DMS153 treated with DMSO at 0.1 percent for 48 hours (cell line): ENCODE data around the gene KCNQ1.
"Not testable (repeated sequence)": the region's sequence is repeated elsewhere in the genome, so short reads cannot be mapped to it uniquely, and the experiment has no call there.

Source experiments
- DNase-seq: peaks from one replicate; lab custom pipeline; 2025; ENCODE audit not compliant: unreplicated experiment; lab: John Stamatoyannopoulos, UW

KCNQ1 gene

DNA sequence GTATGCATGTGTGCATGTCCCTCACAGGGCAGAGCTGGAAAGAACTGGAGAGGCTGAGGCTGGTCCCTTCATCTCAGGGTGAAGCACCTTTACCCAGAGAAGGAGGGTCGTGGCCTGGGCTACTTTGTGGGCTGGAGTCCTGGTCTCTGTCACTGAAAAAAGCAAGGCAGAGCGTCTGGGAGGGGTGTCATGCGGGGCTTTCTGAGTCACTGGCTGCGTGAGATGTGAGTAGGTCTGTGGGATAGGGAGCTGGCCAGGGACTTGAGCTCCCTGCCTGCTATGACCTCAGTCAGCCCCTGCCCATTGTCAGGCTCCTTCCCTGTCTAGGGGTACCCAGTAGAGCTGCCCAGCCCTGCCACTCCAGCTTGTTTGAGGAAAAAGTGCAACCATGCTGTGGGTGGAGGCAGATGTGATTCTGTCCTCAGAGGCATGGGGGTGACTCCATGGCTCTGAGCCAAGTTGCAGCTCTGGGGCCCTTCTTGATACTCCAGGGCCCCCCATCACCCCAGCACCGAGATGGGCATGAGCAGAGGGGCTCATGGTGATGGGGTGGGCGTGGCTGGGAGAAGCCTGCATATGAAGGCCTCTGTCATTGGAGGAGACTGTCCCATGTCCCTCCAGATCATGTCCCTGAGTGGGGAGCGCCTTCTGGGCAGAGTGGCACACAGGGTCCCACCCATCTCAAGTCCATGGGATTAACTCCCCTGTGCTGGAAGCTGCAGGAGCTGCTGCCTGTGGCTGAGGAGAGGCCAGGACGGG is 27.8 kb downstream of the KCNQ1 start:
- DNase-seq: no peak

DNA sequence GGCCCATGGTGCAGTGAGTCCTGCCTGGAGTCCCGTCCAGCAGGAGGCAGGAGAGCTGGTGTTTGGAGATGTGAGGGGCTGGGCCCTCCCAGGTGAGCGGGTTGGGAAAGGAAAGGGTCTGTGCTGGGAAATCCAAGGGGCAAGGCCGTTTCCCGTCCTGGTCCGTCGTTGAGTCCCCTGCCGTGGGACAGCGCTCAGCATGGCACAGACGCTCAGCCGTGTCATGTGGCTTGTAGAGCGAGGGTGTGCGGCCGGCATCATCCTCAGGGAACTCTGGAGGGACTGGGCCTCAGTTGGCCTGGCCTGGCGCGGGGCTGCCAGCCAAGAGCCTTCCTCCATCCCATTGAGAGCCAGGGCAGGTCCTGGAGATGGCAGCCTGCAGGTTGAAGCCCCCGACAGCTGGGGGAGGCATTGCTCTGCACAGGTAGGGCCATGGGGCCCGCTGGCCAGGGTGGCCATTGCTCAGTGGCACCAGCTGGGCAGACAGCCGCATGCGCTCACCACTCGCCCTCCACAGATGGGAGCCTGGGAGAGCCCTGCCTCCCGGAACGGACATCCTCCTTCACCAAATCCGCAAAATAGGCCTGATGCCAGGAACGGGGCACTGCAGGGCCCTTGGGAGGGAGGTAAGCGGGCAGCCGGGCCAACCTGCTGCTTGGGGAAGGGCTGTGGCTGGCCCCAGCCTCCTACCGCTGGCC is 28.7 kb downstream of the KCNQ1 start:
- DNase-seq: no peak

DNA sequence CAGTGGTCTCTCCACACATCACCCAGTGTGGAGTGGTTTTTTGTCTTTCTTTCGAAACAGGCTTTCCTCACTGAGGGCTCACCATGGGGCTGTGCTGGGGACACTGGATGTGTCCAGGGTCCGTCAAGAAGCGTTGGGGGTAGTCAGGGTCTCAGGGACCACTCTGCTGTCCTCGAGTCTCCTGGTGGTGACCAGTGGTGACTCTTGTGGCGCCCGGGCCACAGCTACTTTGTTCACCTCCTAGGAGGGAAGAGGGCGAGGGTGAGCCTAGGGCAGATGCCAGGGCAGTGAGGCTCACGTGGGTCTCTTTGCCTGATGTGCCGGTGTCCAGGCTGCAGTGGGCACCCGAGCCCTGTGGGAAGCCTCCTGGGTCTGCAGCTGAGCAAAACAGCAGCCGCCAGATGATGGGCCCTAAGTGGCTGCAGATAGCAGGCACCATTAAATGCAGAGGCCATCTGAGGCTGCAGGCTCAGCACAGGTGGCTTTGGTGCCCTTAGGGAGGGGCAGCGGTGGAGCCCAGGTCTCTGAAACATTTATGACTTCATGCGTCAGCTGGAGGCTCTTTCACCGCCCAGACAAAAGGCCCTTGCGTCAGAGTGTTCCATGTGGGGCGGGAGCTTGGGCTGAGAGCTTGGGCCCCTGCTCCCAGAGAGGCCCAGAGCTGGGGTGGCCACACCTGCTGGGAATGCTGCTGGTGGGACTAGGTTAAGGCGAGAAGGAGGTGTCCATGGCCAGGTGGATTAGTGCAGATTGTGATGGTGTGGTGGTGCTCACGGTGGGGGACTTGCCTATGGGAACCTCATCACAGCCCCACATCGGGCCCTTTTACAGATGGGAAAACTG is 29.5 kb downstream of the KCNQ1 start:
- DNase-seq: peak; percentile 60

DNA sequence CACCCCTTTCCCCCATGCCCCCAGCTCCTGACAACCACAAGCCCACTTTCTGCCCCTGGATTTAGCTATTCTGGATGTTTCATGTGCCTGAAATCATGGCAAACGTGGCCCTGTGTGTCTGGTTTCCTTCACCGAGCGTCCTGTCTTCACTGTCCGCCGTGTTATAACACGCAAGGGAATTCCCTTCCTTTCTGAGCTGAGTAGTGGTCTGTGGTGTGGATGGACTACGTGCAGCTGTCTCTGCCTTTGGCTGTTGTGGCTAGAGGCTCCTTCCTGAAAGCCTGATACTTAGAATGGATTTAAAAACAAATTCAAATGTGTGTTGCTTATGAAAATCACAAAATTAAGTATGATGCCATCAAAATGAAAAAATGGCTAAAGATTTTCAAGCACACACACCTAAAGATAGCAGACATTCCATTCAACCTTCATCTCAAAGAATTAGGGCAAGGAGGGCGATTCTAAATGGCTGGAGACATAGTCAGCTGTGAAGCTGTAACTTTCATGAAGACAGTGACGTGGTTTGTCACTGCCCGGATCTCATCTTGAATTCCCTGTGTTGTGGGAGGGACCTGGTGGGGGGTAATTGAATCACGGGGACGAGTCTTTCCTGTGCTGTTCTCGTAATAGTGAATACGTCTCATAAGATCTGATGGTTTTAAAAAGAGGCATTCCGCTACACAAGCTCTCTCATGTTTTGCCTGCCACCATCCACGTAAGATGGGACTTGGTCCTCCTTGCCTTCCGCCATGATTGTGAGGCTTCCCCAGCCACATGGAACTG is 30.5 kb downstream of the KCNQ1 start:
- DNase-seq: no peak

GRCh38 chr11:2477254-2477653 is 32.4 kb downstream of the KCNQ1 start:
- DNase-seq: no peak

DNA sequence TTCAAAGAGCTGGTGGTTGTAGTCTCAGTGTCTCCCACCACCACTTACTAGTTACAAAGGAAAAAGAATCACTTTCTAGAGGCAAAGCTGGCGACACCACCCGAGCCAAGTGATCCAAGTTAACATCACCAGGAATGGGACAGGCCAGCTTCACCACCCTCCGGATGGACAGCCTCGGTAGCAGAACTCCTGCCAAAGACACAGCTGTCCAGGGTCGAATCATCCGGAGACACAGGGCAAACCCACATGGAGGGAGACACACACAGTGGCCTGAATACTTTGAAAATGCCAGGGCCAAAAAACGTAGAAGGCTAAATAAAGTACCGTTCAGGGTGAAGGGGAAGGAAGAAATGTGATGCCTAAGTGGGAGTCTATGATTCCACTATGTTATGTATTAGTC is 33.1 kb downstream of the KCNQ1 start:
- DNase-seq: no peak

DNA sequence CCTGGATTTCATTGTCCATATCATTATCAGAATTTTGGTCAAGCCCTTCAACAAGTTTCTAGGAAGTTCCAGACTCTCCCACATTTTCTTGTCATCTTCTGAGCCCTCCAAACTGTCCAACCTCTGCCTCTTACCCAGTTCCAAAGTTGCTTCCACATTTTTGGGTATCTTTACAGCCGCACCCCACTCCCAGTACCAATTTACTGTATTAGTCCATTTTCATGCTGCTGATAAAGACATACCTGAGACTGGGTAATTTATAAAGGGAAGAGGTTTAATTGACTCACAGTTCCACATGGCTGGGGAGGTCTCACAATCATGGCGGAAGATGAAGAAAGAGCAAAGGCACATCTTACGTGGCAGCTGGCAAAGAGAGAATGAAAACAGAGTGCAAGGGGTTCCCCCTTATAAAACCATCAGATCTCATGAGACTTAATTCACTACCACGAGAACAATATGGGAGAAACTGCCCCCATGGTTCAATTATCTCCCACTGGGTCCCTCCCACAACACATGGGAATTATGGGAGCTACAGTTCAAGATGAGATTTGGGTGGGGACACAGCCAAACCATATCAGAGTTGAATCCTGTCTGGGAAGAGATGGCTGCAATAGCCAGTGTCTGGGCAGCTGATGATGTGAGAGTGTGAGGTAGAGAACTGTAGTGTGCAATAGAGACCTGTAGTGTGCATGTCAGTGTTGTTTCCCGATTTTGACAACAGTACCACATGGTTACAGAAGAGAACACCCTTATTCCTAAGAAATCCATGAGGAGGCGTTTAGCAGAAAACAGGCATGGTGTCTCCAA is 35.5 kb downstream of the KCNQ1 start:
- DNase-seq: not testable (repeated sequence)

- no peak for DNase-seq
Observed at GRCh38 chr11:2480874-2481220, 36.0 kb downstream of the KCNQ1 start.

DNA sequence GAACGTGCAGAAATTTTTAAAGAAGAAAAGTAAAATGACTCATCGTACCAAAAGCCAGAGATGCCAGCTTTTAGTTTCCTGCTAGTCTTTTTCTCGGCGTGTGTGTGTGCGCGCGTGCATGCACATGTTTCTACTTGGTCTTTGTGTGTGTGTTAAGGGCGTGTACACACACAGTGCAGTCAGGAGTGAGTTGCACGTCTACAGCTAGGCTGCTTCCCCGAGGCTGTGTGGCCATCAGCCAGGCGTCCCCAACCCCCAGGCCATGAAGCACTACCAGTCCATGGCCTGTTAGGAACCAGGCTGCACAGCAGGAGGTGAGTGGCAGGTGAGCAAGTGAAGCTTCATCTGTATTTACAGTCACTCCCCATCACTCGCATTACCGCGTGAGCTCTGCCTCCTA is 36.4 kb downstream of the KCNQ1 start:
- DNase-seq: no peak

- no peak for DNase-seq
Observed at GRCh38 chr11:2482204-2482603, 37.4 kb downstream of the KCNQ1 start.

DNA sequence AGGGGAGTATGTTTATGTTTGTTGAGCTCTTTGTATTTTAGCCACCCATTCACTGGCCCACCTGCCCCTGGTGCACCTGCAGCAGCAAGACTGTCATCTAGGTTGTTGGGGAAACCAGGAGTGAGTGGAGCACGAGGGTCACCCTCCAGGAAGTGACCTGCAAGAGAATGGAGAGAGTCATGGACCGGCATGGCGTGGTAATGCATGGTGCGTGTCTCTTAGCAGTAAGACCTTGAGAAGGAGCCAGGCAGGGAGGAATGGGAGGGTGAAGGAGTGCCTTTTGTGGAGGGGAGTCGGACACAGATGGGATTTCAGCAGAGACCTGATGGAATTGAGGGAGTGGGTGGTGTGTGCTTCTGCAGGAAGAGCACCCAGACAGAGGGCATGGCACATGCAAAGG is 37.9 kb downstream of the KCNQ1 start:
- DNase-seq: peak; percentile 21

GRCh38 chr11:2483426-2483825 is 38.6 kb downstream of the KCNQ1 start:
- peak; percentile 36 for DNase-seq

DNA sequence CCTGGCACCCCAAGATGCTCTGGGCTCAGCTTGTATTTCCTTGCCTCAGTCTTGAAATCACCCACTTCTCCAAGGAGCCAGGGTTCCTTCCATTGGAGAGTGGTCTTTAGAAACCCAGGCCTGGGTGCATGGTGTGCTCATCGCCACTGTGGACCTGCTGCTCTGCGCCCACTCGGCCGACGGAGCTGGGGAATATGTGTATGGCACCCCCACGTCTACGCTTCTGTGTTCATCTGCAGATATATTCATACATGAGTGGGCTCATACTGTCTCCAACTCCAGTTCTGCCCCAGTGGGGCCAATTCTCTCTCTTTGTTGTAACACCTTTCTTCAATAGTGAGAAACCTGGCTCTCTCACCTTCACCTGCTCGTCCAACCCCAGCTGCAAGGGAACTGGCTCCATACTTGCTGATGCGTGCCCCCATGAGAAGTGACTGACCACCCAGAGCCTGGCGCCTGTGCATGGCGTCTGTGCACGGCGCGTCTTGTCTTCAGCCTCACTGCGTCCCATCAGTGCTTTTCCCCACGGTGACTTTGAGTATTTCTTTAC is 39.8 kb downstream of the KCNQ1 start:
- no peak for DNase-seq

GRCh38 chr11:2488004-2488403 is 43.2 kb downstream of the KCNQ1 start:
- no peak for DNase-seq

- DNase-seq: no peak
Observed at GRCh38 chr11:2489083-2489482, 44.3 kb downstream of the KCNQ1 start.

DNA sequence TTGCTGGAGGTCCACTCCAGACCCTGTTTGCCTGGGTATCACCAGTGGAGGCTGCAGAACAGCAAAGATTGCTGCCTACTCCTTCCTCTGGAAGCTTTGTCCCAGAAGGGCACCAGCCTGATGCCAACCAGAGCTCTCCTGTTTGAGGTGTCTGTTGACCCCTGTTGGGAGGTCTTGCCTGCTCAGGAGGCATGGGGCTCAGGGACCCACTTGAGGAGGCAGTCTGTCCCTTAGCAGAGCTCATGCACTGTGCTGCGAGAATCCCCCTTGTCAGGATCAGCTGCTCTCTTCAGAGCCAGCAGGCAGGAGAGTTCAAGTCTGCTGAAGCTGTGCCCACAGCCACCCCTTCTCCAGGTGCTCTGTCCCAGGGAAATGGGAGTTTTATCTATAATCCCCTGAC is 53.1 kb downstream of the KCNQ1 start:
- DNase-seq: not testable (repeated sequence)

DNA sequence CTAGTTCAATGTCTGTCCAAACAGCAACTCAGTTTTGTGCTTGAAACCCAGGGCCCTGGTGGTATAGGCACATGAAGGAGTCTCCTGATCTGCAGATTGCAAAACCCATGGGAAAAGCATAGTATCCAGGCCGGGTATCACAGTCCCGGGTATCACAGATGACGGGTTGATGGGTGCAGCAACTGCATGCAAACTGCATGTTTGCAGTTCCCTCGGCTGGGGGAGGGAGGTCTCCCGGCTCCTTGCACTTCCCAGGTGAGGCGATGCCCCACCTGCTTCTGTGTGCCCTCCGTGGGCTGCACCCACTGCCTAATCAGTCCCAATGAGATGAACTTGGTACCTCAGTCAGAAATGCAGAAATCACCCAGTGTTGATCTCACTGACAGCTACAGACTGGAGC is 53.9 kb downstream of the KCNQ1 start:
- no peak for DNase-seq

DNA sequence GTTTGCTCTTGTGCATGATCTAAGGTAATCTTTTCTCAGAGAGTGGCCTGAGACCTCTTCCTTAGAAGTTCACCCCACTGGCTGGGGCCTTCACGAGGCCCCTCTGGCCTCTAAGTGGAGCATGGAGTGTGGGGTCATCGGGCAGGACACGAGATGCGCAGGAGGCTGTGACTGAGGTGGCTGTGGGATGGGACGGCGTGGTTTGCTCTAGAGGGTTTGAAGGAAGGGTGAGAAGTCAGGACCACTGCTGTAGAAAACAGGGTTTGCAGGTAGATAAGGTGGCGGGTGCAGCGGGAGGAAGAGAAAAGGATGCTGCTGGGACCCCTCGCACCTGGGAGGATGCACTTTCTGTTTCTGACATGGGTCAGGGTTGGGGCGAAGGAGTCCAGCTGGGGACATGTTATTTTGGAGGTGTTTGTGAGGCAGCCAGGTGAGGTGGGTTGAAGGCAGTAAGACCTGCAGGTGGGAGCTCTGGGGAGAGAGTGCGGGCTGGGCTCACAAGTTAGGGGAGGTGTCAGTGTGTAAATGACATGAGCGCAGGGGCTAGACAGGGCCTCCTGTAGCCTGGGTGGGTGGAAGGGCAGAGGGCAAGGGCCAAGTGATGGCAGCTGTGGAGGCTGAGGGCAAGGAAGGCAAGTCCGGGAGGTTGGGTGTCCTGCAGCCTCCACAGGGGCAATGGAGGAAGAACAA is 62.5 kb downstream of the KCNQ1 start:
- no peak for DNase-seq

GRCh38 chr11:2507945-2508749 is 63.3 kb downstream of the KCNQ1 start:
- no peak for DNase-seq
